Activated CD8-positive, alpha-beta T cell treated with anti-CD3 and anti-CD28 coated beads, Interleukin-2, amount 10 ng/mL, durations not matched to agents 7 days and 5 days (primary cell): ENCODE measurements around the gene GCG. TPM values are rescaled to one million over a fixed set of nuclear protein-coding genes. Genes with fewer than 3 reads are reported as not detected.

Experiments
- ATAC-seq: fragments of 150-1000 bp; cut with Tn5 transposase; one replicate; pipeline ENCODE4 v1.10.0; 2021; ENCODE audit warnings: moderate library complexity
- CTCF ChIA-PET: fragments of 350-600 bp; sonication (Branson Sonifier 250); formaldehyde crosslinking; loops from one replicate; lab custom pipeline; 2021; ENCODE audit warnings: antibody characterized with exemption; lab: Charles Lee
- POLR2A ChIA-PET: fragments of 350-600 bp; sonication (Branson Sonifier 250); formaldehyde crosslinking; loops from one replicate; lab custom pipeline; 2021; ENCODE audit warnings: antibody characterized with exemption; lab: Charles Lee
- DNase-seq: peaks from one replicate; pipeline ENCODE4 v3.0.0-alpha.2; 2020
- H3K27ac Mint-ChIP-seq: one replicate; pipeline ENCODE4 v1.8.0; 2021; ENCODE audit warnings: mild to moderate bottlenecking, mixed read lengths
- H3K27me3 Mint-ChIP-seq: one replicate; pipeline ENCODE4 v1.8.0; 2021; ENCODE audit warnings: low read depth, mixed read lengths
- H3K36me3 Mint-ChIP-seq: one replicate; pipeline ENCODE4 v1.8.0; 2021; ENCODE audit warnings: low read depth, mixed read lengths
- H3K4me1 Mint-ChIP-seq: one replicate; pipeline ENCODE4 v1.8.0; 2021; ENCODE audit warnings: low read depth, mixed read lengths
- H3K4me3 Mint-ChIP-seq: one replicate; pipeline ENCODE4 v1.8.0; 2021; ENCODE audit warnings: mild to moderate bottlenecking, mixed read lengths
- H3K9me3 Mint-ChIP-seq: one replicate; pipeline ENCODE4 v1.8.0; 2022; ENCODE audit warnings: mixed read lengths; ENCODE audit not compliant: insufficient read depth
- total RNA-seq, 2 experiments: library from RNA; stranded (reverse); gene quantifications; one replicate each; pipeline ENCODE4 v1.2.3, GENCODE V29; 2021

GCG gene
- total RNA-seq, 2 experiments from 2014 or later = not detected

GRCh38 chr2:162115076-162115475 is 37.0 kb downstream of the GCG start:
- H3K27ac Mint-ChIP-seq = no peak overlapping the region
- no peaks in the 10 kb centered on the region for H3K9me3 Mint-ChIP-seq
- H3K4me3 Mint-ChIP-seq = no peak overlapping the region
- ChIA-PET CTCF (interaction anchor here (1.5 kb wide), 1 partner anchor 11 kb away, joined by 4 read pairs; no protein-coding TSS in a partner anchor), POLR2A (no interaction called here)
- DNase-seq (no peak), ATAC-seq (no peak)
- peaks cover 24% of the 10 kb centered on the region for H3K4me1 Mint-ChIP-seq
- no peaks in the 10 kb centered on the region for H3K27me3 Mint-ChIP-seq
- H3K36me3 Mint-ChIP-seq = peaks cover 19% of the 10 kb centered on the region

GRCh38 chr2:162114271-162114670 is 37.8 kb downstream of the GCG start:
- H3K36me3 Mint-ChIP-seq = peaks cover 19% of the 10 kb centered on the region
- CTCF ChIA-PET = interaction anchor here (1.5 kb wide), 1 partner anchor 12 kb away, joined by 4 read pairs; no protein-coding TSS in a partner anchor

GRCh38 chr2:162113776-162114168 is 38.3 kb downstream of the GCG start:
- no peak for ATAC-seq
- peaks cover 19% of the 10 kb centered on the region for H3K36me3 Mint-ChIP-seq
- no peak overlapping the region for H3K27ac Mint-ChIP-seq
- POLR2A ChIA-PET = no interaction called here
- no peaks in the 10 kb centered on the region for H3K9me3 Mint-ChIP-seq
- DNase-seq = no peak
- H3K4me1 Mint-ChIP-seq = peaks cover 22% of the 10 kb centered on the region
- CTCF ChIA-PET = interaction anchor here (1.6 kb wide), 1 partner anchor 9 kb away, joined by 5 read pairs; no protein-coding TSS in a partner anchor
- no peaks in the 10 kb centered on the region for H3K27me3 Mint-ChIP-seq
- no peak overlapping the region for H3K4me3 Mint-ChIP-seq

More at GRCh38 chr2:162114271-162114670, 37.8 kb downstream of the GCG start:
- no peak for DNase-seq
- Mint-ChIP-seq H3K4me1 (peaks cover 24% of the 10 kb centered on the region), H3K9me3 (no peaks in the 10 kb centered on the region), H3K27me3 (no peaks in the 10 kb centered on the region), H3K27ac (no peak overlapping the region), H3K4me3 (no peak overlapping the region)
- POLR2A ChIA-PET = no interaction called here
- no peak for ATAC-seq

DNA sequence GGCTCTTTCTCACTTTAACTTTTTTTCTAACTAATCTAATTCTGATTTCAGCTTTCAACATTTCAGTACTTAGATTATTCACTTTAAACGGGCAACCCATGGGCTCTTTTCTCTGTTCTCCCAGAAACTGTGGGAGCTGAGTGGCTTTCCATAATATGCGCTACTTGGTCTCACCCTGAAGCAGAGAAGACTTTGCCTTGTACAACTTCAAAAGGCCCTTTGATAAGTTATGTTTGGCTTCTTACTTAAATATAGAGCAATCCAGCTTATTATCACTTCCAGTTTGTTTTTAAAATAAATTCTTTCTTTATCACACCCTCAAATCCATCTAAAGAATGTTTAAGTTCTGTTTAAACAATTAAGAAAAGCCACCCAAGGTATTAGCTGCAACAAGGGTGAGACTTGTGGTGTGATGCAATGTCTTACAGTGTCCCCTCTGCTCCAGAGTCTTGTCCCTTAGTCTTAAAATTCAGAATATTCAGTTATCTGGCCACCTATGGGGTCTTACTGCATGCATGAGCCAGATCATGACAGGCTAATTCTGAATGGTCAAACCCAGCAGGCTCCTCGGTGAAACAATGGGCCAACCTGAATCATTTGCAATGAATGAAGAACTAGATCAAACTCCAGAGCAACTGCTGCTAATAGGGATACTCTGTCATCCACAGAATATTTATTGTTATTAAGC is 38.8 kb downstream of the GCG start:
- no peak overlapping the region for H3K27ac Mint-ChIP-seq
- ATAC-seq (no peak), DNase-seq (no peak)
- CTCF ChIA-PET = interaction anchor here (1.6 kb wide), 1 partner anchor 10 kb away, joined by 5 read pairs; no protein-coding TSS in a partner anchor
- POLR2A ChIA-PET = interaction anchor here (0.7 kb wide), 1 partner anchor 42 kb away, joined by 3 read pairs; no protein-coding TSS in a partner anchor
- H3K36me3 Mint-ChIP-seq = peaks cover 19% of the 10 kb centered on the region
- no peaks in the 10 kb centered on the region for H3K9me3 Mint-ChIP-seq
- peaks cover 18% of the 10 kb centered on the region for H3K4me1 Mint-ChIP-seq
- no peaks in the 10 kb centered on the region for H3K27me3 Mint-ChIP-seq
- H3K4me3 Mint-ChIP-seq = no peak overlapping the region

GRCh38 chr2:162111958-162112850 is 39.8 kb downstream of the GCG start:
- POLR2A ChIA-PET = no interaction called here
- DNase-seq (no peak), ATAC-seq (no peak)
- H3K4me1 Mint-ChIP-seq = peaks cover 25% of the 10 kb centered on the region
- no peaks in the 10 kb centered on the region for H3K27me3 Mint-ChIP-seq
- CTCF ChIA-PET = interaction anchor here (1.6 kb wide), 1 partner anchor 11 kb away, joined by 5 read pairs; no protein-coding TSS in a partner anchor
- H3K9me3 Mint-ChIP-seq = no peaks in the 10 kb centered on the region
- no peak overlapping the region for H3K4me3 Mint-ChIP-seq
- no peak overlapping the region for H3K27ac Mint-ChIP-seq
- peaks cover 19% of the 10 kb centered on the region for H3K36me3 Mint-ChIP-seq

- POLR2A ChIA-PET = interaction anchor here (0.7 kb wide), 1 partner anchor 1022 kb away, joined by 3 read pairs; no protein-coding TSS in a partner anchor
- H3K4me1 Mint-ChIP-seq = peaks cover 9% of the 10 kb centered on the region
- no peaks in the 10 kb centered on the region for H3K27me3 Mint-ChIP-seq
- H3K9me3 Mint-ChIP-seq = no peaks in the 10 kb centered on the region
- H3K27ac Mint-ChIP-seq = no peak overlapping the region
- CTCF ChIA-PET = no interaction called here
- no peak overlapping the region for H3K4me3 Mint-ChIP-seq
- DNase-seq (no peak), ATAC-seq (no peak)
- H3K36me3 Mint-ChIP-seq = no peaks in the 10 kb centered on the region
Measured at GRCh38 chr2:162107361-162107901, 44.6 kb downstream of the GCG start.

GRCh38 chr2:162106746-162107145 is 45.3 kb downstream of the GCG start:
- no peak for ATAC-seq
- peaks cover 7% of the 10 kb centered on the region for H3K4me1 Mint-ChIP-seq
- H3K4me3 Mint-ChIP-seq = no peak overlapping the region
- H3K27me3 Mint-ChIP-seq = no peaks in the 10 kb centered on the region
- DNase-seq = no peak
- ChIA-PET CTCF (interaction anchor here (0.9 kb wide), 1 partner anchor 15 kb away, joined by 3 read pairs; no protein-coding TSS in a partner anchor), POLR2A (interaction anchor here (0.7 to 1.3 kb wide), 3 partner anchors 33 to 1022 kb away, joined by 3 to 4 read pairs (median 3); partner anchors contain the start of gene DPP4)
- H3K36me3 Mint-ChIP-seq = no peaks in the 10 kb centered on the region
- no peaks in the 10 kb centered on the region for H3K9me3 Mint-ChIP-seq
- H3K27ac Mint-ChIP-seq = no peak overlapping the region

- Mint-ChIP-seq H3K27ac (no peak overlapping the region), H3K4me1 (peaks cover 7% of the 10 kb centered on the region), H3K9me3 (no peaks in the 10 kb centered on the region), H3K27me3 (no peaks in the 10 kb centered on the region), H3K4me3 (no peak overlapping the region), H3K36me3 (no peaks in the 10 kb centered on the region)
- ATAC-seq (no peak), DNase-seq (no peak)
- ChIA-PET POLR2A (interaction anchor here (0.8 to 1.3 kb wide), 2 partner anchors 32 to 38 kb away, joined by 3 to 4 read pairs; partner anchors contain the start of gene DPP4), CTCF (interaction anchor here (0.6 to 1.0 kb wide), 3 partner anchors 16 to 32 kb away, joined by 3 read pairs; partner anchors contain the start of gene DPP4)
Measured at GRCh38 chr2:162106146-162106551, 45.9 kb downstream of the GCG start.

DNA sequence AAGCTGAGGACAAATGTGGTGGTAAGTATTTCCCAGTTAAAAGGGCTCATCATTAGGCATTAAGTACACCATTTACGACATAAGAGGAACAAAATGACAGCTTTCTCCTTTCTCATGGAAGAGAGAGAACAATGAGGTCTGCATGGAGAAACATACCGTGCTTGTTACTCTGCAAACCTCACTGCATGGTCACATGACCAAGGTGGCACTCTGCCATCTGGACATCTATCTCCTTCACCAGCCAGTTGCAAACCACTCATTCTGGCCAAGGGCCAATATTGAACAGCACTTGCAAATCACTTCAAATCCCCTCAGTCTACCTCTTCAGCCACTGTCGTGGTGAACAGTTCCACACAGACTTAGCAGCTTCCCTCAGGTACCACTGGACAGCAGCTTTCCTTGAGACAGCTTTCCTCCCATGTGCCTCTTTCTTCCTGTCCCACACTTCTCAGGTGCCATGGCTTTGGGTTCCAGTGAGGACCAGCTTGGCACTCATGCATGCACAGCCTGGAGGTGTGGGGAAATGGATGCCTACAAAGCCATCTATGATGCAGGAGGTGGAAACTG is 48.5 kb downstream of the GCG start:
- ChIA-PET CTCF (interaction anchor here (1.0 kb wide), 2 partner anchors 17 to 22 kb away, joined by 3 to 4 read pairs; no protein-coding TSS in a partner anchor), POLR2A (no interaction called here)
- no peaks in the 10 kb centered on the region for H3K9me3 Mint-ChIP-seq

GRCh38 chr2:162100579-162100978 is 51.5 kb downstream of the GCG start:
- CTCF ChIA-PET = no interaction called here
- no peaks in the 10 kb centered on the region for H3K9me3 Mint-ChIP-seq
- DNase-seq (no peak), ATAC-seq (no peak)
- H3K27me3 Mint-ChIP-seq = peaks cover 3% of the 10 kb centered on the region
- H3K4me3 Mint-ChIP-seq = no peak overlapping the region
- H3K27ac Mint-ChIP-seq = no peak overlapping the region
- POLR2A ChIA-PET = interaction anchor here (0.9 kb wide), 1 partner anchor 17 kb away, joined by 3 read pairs; no protein-coding TSS in a partner anchor
- H3K4me1 Mint-ChIP-seq = no peaks in the 10 kb centered on the region
- no peaks in the 10 kb centered on the region for H3K36me3 Mint-ChIP-seq

More for the DNA sequence above, 48.5 kb downstream of the GCG start:
- no peaks in the 10 kb centered on the region for H3K36me3 Mint-ChIP-seq
- no peak for DNase-seq
- H3K4me1 Mint-ChIP-seq = peaks cover 7% of the 10 kb centered on the region
- H3K4me3 Mint-ChIP-seq = no peak overlapping the region
- no peak overlapping the region for H3K27ac Mint-ChIP-seq
- H3K27me3 Mint-ChIP-seq = peaks cover 3% of the 10 kb centered on the region
- ATAC-seq = no peak

GRCh38 chr2:162099836-162100235 is 52.2 kb downstream of the GCG start:
- ATAC-seq (no peak), DNase-seq (no peak)
- Mint-ChIP-seq H3K27ac (no peak overlapping the region), H3K36me3 (no peaks in the 10 kb centered on the region), H3K4me3 (no peak overlapping the region), H3K4me1 (no peaks in the 10 kb centered on the region), H3K9me3 (no peaks in the 10 kb centered on the region), H3K27me3 (peaks cover 3% of the 10 kb centered on the region)
- POLR2A ChIA-PET = interaction anchor here (0.9 kb wide), 1 partner anchor 18 kb away, joined by 3 read pairs; no protein-coding TSS in a partner anchor
- CTCF ChIA-PET = no interaction called here
